ENCODE measurements around the gene PGAP3.

- TF ChIP-seq CTCF (IDR thresholded peaks at IDR 0.05) (no peak), POLR2AphosphoS5 (IDR thresholded peaks at IDR 0.05; ENCODE audit: insufficient read depth in 1 of 2, low read depth in 1 of 2) (peak; percentile 41 to 63)
Measured at GRCh38 chr17:39705786-39706348, 18.0 kb upstream of the PGAP3 start.

Measured in vagina (tissue), 2 donors.